GM12891 (cell line): Measurements from ENCODE around the gene MTA3.

ENCODE experiments used
- DNase-seq: peaks from one replicate; pipeline ENCODE4 v3.0.0; 2011; ENCODE audit warnings: low spot score; ENCODE audit not compliant: insufficient read length
- FAIRE-seq: peaks from 2 replicates; lab custom pipeline; 2011; peaks lifted over from hg19 to GRCh38; lab: Jason Lieb, UNC
- PAX5 ChIP-seq: IDR thresholded peaks from 2 replicates; pipeline ENCODE4 v1.6.1; 2011; ENCODE audit warnings: low read length, moderate library complexity, mild to moderate bottlenecking; ENCODE audit not compliant: insufficient read depth, severe bottlenecking
- POLR2A ChIP-seq: IDR thresholded peaks from 2 replicates; pipeline ENCODE4 v1.6.1; 2011; ENCODE audit warnings: low read depth, low read length, control low read depth
- POLR2AphosphoS5 ChIP-seq: IDR thresholded peaks from 2 replicates; pipeline ENCODE4 v1.6.1; 2011; ENCODE audit warnings: low read depth, low read length, control low read depth
- POU2F2 ChIP-seq: IDR thresholded peaks from 2 replicates; pipeline ENCODE4 v1.6.1; 2011; ENCODE audit warnings: low read depth, mild to moderate bottlenecking, control low read depth, low read length, moderate library complexity
- SPI1 ChIP-seq: IDR thresholded peaks from 2 replicates; pipeline ENCODE4 v1.6.1; 2011; ENCODE audit warnings: low read depth, low read length, control low read depth
- TAF1 ChIP-seq: IDR thresholded peaks from 2 replicates; pipeline ENCODE4 v1.6.1; 2011; ENCODE audit warnings: low read depth, low read length, control low read depth

Gene MTA3

GRCh38 chr2:42742740-42743658, 174.6 kb downstream of the MTA3 start:
- no peak for DNase-seq
- FAIRE-seq = no peak
- TF ChIP-seq POU2F2 = no peak
- no peak for TF ChIP-seq TAF1
- TF ChIP-seq POLR2AphosphoS5 = no peak
- TF ChIP-seq POLR2A = no peak
- TF ChIP-seq PAX5 = no peak
- no peak for TF ChIP-seq SPI1

GRCh38 chr2:42743659-42743990, 175.2 kb downstream of the MTA3 start:
- FAIRE-seq = no peak
- no peak for DNase-seq
- TF ChIP-seq POLR2AphosphoS5 = no peak
- TF ChIP-seq POLR2A = no peak
- no peak for TF ChIP-seq SPI1
- no peak for TF ChIP-seq TAF1
- TF ChIP-seq PAX5 = no peak
- no peak for TF ChIP-seq POU2F2

- TF ChIP-seq POU2F2 (no peak), POLR2AphosphoS5 (no peak), PAX5 (no peak), TAF1 (no peak), POLR2A (no peak), SPI1 (no peak)
- no peak for FAIRE-seq
- DNase-seq = no peak
Observed at GRCh38 chr2:42744545-42745082, 176.2 kb downstream of the MTA3 start.

- TF ChIP-seq PAX5 (no peak), POLR2AphosphoS5 (no peak), SPI1 (no peak)
- FAIRE-seq (no peak), DNase-seq (no peak)
Observed at GRCh38 chr2:42747422-42747821, 179.0 kb downstream of the MTA3 start.

- DNase-seq (no peak), FAIRE-seq (no peak)
- no peak for TF ChIP-seq PAX5
- no peak for TF ChIP-seq POU2F2
- no peak for TF ChIP-seq POLR2A
- no peak for TF ChIP-seq TAF1
- TF ChIP-seq POLR2AphosphoS5 = no peak
- no peak for TF ChIP-seq SPI1
Observed at GRCh38 chr2:42748840-42749239, 180.4 kb downstream of the MTA3 start.

- TF ChIP-seq SPI1 (peak; percentile 98), POU2F2 (no peak)
- peak; percentile 91 for FAIRE-seq
- no peak for DNase-seq
Observed at GRCh38 chr2:42752314-42752713, 183.9 kb downstream of the MTA3 start.

- TF ChIP-seq PAX5 (no peak), TAF1 (no peak), POLR2A (no peak), POLR2AphosphoS5 (no peak), SPI1 (no peak), POU2F2 (no peak)
- FAIRE-seq (peak; percentile 87), DNase-seq (no peak)
Observed at GRCh38 chr2:42752816-42753813, 184.7 kb downstream of the MTA3 start.

- no peak for DNase-seq
- FAIRE-seq = peak; percentile 94
- TF ChIP-seq SPI1 (no peak), POLR2A (no peak), POLR2AphosphoS5 (no peak), PAX5 (no peak), POU2F2 (no peak), TAF1 (no peak)
Observed at GRCh38 chr2:42754021-42754775, 185.8 kb downstream of the MTA3 start.

- DNase-seq (no peak), FAIRE-seq (no peak)
- TF ChIP-seq SPI1 (no peak), TAF1 (no peak), PAX5 (no peak), POU2F2 (no peak), POLR2A (no peak), POLR2AphosphoS5 (no peak)
Observed at GRCh38 chr2:42754776-42755140, 186.3 kb downstream of the MTA3 start.
